Measurements from ENCODE around the gene CADPS2. TPM values are rescaled to one million over a fixed set of nuclear protein-coding genes. Genes with fewer than 3 reads are reported as not detected.

CADPS2 gene
- total RNA-seq, 1 donor from 2014 or later: 27.8 TPM

DNA sequence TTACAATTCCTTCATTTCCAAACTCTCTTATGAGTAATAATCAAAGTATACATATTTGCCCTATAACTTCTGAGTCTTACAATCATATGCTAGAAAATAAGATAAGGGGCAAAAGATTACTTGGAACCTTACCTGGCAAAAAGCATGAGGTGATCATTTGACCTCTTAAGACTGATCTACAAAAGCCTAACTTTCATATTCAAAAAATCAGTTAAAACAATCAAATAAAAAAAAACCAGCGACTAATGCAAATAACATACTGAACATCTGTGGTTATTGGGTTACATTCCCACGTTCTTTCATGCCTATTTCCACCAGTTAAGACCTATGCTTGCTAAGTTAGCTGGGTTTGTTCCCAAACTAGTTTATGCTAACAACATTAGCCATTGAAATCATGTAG lies 375.0 kb downstream of the CADPS2 start:
- Mint-ChIP-seq H3K27ac (ENCODE audit: unreplicated experiment) (no peak overlapping the region), H3K27me3 (ENCODE audit: unreplicated experiment) (no peaks in the 10 kb centered on the region), H3K36me3 (ENCODE audit: low read depth, unreplicated experiment) (no peaks in the 10 kb centered on the region), H3K9me3 (ENCODE audit: unreplicated experiment) (no peaks in the 10 kb centered on the region), H3K4me3 (ENCODE audit: unreplicated experiment) (no peak overlapping the region), H3K4me1 (ENCODE audit: unreplicated experiment) (no peaks in the 10 kb centered on the region)
- DNase-seq (ENCODE audit: low spot score): no peak
- no peak for TF ChIP-seq CTCF (IDR thresholded peaks at IDR 0.05; ENCODE audit: unreplicated experiment)

DNA sequence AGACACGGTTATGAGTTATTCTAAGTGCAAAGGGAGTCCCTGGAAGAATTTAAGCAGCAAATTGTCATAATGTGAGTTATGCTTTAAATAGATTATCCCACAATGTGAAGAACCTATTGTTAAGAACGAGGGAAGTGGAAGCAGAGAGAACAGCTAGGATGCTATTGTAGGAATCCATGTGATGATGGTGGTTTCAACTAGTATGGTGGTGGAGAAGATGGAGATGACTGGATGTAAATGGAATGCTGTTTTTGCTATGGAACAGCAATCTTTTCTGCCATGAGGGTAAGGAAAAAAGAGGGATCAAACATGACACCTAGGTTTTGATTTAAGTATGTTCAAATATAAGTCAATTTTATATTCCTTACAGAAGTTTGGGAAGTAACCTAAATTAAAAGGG lies 378.7 kb downstream of the CADPS2 start:
- Mint-ChIP-seq H3K9me3 (ENCODE audit: unreplicated experiment) (no peaks in the 10 kb centered on the region), H3K27ac (ENCODE audit: unreplicated experiment) (no peak overlapping the region), H3K27me3 (ENCODE audit: unreplicated experiment) (no peaks in the 10 kb centered on the region), H3K36me3 (ENCODE audit: low read depth, unreplicated experiment) (no peaks in the 10 kb centered on the region), H3K4me1 (ENCODE audit: unreplicated experiment) (no peaks in the 10 kb centered on the region), H3K4me3 (ENCODE audit: unreplicated experiment) (no peak overlapping the region)
- TF ChIP-seq CTCF (IDR thresholded peaks at IDR 0.05; ENCODE audit: unreplicated experiment): no peak
- no peak for DNase-seq (ENCODE audit: low spot score)

- Mint-ChIP-seq H3K36me3 (ENCODE audit: low read depth, unreplicated experiment) (no peaks in the 10 kb centered on the region), H3K27ac (ENCODE audit: unreplicated experiment) (no peak overlapping the region), H3K27me3 (ENCODE audit: unreplicated experiment) (no peaks in the 10 kb centered on the region), H3K4me1 (ENCODE audit: unreplicated experiment) (no peaks in the 10 kb centered on the region), H3K4me3 (ENCODE audit: unreplicated experiment) (no peak overlapping the region), H3K9me3 (ENCODE audit: unreplicated experiment) (no peaks in the 10 kb centered on the region)
- no peak for DNase-seq (ENCODE audit: low spot score)
- no peak for TF ChIP-seq CTCF (IDR thresholded peaks at IDR 0.05; ENCODE audit: unreplicated experiment)
Observed at GRCh38 chr7:122492007-122492406, 394.3 kb downstream of the CADPS2 start.

GRCh38 chr7:122488241-122488640 lies 398.0 kb downstream of the CADPS2 start:
- no peak for DNase-seq (ENCODE audit: low spot score)
- H3K4me1 Mint-ChIP-seq (ENCODE audit: unreplicated experiment): no peaks in the 10 kb centered on the region
- H3K27ac Mint-ChIP-seq (ENCODE audit: unreplicated experiment): no peak overlapping the region
- H3K4me3 Mint-ChIP-seq (ENCODE audit: unreplicated experiment): no peak overlapping the region
- H3K9me3 Mint-ChIP-seq (ENCODE audit: unreplicated experiment): no peaks in the 10 kb centered on the region
- no peaks in the 10 kb centered on the region for H3K27me3 Mint-ChIP-seq (ENCODE audit: unreplicated experiment)
- TF ChIP-seq CTCF (IDR thresholded peaks at IDR 0.05; ENCODE audit: unreplicated experiment): no peak
- H3K36me3 Mint-ChIP-seq (ENCODE audit: low read depth, unreplicated experiment): no peaks in the 10 kb centered on the region

DNA sequence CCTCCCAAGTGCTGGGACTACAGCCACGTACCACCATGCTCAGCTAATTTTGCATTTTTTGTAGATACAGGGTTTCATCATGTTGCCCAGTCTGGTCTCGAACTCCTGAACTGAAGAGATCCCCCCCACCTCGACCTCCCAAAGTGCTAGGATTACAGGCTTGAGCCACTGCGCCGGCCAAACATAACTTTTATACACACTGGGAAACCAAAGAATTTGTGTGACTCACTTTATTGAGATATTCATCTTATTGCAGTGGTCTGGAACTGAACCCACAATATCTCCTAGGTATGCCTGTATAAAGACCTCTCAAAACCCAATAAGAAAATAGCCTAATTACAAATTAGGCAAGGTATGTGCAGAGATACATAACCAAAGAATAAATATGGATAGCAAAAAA lies 399.1 kb downstream of the CADPS2 start:
- Mint-ChIP-seq H3K27me3 (ENCODE audit: unreplicated experiment) (no peaks in the 10 kb centered on the region), H3K36me3 (ENCODE audit: low read depth, unreplicated experiment) (no peaks in the 10 kb centered on the region), H3K4me3 (ENCODE audit: unreplicated experiment) (no peak overlapping the region), H3K9me3 (ENCODE audit: unreplicated experiment) (no peaks in the 10 kb centered on the region), H3K27ac (ENCODE audit: unreplicated experiment) (no peak overlapping the region), H3K4me1 (ENCODE audit: unreplicated experiment) (no peaks in the 10 kb centered on the region)
- no peak for TF ChIP-seq CTCF (IDR thresholded peaks at IDR 0.05; ENCODE audit: unreplicated experiment)
- no peak for DNase-seq (ENCODE audit: low spot score)
